Measurements from ENCODE around the gene ARSH. TPM values are rescaled to one million over a fixed set of nuclear protein-coding genes. Genes with fewer than 3 reads are reported as not detected.
"Not testable (repeated sequence)": the region's sequence is repeated elsewhere in the genome, so short reads cannot be mapped to it uniquely, and the experiment has no call there.

Gene ARSH
- total and polyA plus RNA-seq, 9 of the 15 experiments (the other 6 are each of a cell fraction or from before 2014, with no cell fraction given), result not detected

DNA sequence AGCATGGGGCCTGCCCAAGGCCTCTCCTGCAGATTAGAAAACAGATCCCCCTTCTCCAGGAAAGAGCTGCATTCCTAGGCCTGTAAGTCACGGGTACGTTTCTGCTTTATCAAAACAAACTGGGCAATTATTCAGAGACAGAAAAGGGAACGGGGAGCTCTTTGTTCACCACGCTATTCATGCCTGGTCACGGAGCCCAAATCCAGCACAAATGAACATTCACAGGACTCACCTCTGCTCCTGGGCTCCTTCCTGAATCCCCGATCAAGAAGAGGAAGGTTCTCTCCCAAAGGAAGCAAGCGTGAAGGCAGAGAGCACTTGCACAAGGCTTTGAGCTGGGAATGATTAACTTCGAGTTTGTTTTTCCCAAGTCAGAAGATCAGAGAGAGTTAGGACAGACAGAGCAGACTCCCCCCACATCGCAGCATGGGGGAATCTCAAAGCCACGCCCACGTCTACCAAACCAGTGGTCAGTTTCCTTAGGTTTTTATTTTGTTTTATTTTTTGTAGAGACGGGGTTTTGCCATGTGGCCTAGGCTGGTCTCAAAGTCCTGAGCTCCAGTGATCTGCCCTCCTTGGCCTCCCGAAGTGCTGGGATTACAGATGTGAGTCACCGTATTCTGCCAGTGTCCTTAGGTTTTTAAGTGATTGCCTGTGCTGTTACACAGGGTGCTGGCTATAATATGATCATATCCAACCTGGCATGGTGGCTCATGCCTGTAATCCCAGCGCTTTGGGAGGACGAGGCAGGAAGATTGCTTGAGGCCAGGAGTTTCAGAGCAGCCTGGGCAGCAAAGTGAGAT, 42.2 kb upstream of the ARSH start:
- ATAC-seq; in situ Hi-C loops (cut with MboI); H3K9me3 ChIP-seq (replicated peaks; ENCODE audit: control insufficient read depth, insufficient read depth, low read depth, low read length); POLR2A ChIA-PET; H3K36me3 ChIP-seq (ENCODE audit: control insufficient read depth, insufficient read depth, low read length); intact Hi-C loops (cut with micrococcal nuclease); H3K9me1 ChIP-seq (ENCODE audit: control insufficient read depth, insufficient read depth, low read length); CTCF ChIA-PET (ENCODE audit: low intra/inter-chr PET ratio); H3K4me1 ChIP-seq (replicated peaks in 1 of 2; ENCODE audit: control insufficient read depth in 2 of 2, insufficient read depth in 2 of 2, low read length in 2 of 2); FAIRE-seq; DNase-seq (ENCODE audit: extremely low read depth in 1 of 4, low spot score in 3 of 4); H3K27ac ChIP-seq (ENCODE audit: extremely low read depth, low read depth, low read length); H3K9ac ChIP-seq (ENCODE audit: insufficient read depth in 1 of 2, low read depth in 2 of 2, low read length in 2 of 2); BruUV-seq (replicated peaks); H3K4me3 ChIP-seq; H3K4me2 ChIP-seq (ENCODE audit: insufficient read depth, low read length); H4K20me1 ChIP-seq (replicated peaks; ENCODE audit: control insufficient read depth, insufficient read depth, low read length); H3K79me2 ChIP-seq (ENCODE audit: control insufficient read depth, insufficient read depth, low read length): not testable (repeated sequence)
- Histone ChIP-seq H2AFZ (ENCODE audit: low read depth, low read length) (peak overlapping the region; percentile 60), H3K27me3 (ENCODE audit: control insufficient read depth in 2 of 2, insufficient read depth in 2 of 2, low read length in 2 of 2) (peaks cover 8 to 15% of the 10 kb centered on the region in 2 experiments)
- WGBS (ENCODE audit: insufficient coverage, low coverage, missing lambda C conversion rate), result 15% methylated on average over 13 of the region's 16 CpGs

DNA sequence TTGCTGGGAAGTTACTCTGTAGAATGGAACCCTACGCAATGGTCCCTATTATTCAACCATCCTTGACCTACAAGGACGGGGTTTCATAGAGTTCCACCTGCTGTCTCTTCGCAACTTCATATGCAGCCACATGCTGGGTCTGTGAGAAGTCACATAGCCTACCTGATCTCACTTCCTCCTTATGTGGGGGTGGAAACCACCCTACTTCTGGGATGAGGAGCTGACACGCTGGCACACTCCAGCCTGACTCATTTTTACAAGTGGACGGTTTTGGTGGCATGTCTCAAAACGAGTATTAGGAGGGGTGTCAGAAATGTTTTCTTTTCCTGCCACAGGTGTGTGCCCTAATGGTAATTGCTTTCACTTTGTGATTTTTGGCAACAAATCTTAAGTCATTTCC, 40.4 kb upstream of the ARSH start:
- no peaks in the 10 kb centered on the region for H3K36me3 ChIP-seq (ENCODE audit: control insufficient read depth, insufficient read depth, low read length)
- 25% methylated on average over 5 of the region's 6 CpGs for WGBS (ENCODE audit: insufficient coverage, low coverage, missing lambda C conversion rate)
- H3K9me3 ChIP-seq (replicated peaks; ENCODE audit: control insufficient read depth, insufficient read depth, low read depth, low read length), result no peaks in the 10 kb centered on the region
- ChIA-PET POLR2A (interaction anchor here (0.8 kb wide), 1 partner anchor 11 kb away, joined by 3 read pairs; no protein-coding TSS in a partner anchor), CTCF (ENCODE audit: low intra/inter-chr PET ratio) (no interaction called here)
- intact Hi-C loops (cut with micrococcal nuclease), result loop anchor here (5.0 kb wide), 1 partner anchor 94 kb away; no protein-coding TSS in a partner anchor
- FAIRE-seq (no peak), DNase-seq (ENCODE audit: extremely low read depth in 1 of 4, low spot score in 3 of 4) (no peak), ATAC-seq (no peak)
- no TSS peak for BruUV-seq (replicated peaks)
- no peak overlapping the region for H3K4me3 ChIP-seq
- H3K27ac ChIP-seq (ENCODE audit: extremely low read depth, low read depth, low read length), result no peak overlapping the region
- H4K20me1 ChIP-seq (replicated peaks; ENCODE audit: control insufficient read depth, insufficient read depth, low read length), result no peaks in the 10 kb centered on the region
- no peaks in the 10 kb centered on the region; a peak in 1 of 5 replicates for H3K4me1 ChIP-seq (replicated peaks in 1 of 2; ENCODE audit: control insufficient read depth in 2 of 2, insufficient read depth in 2 of 2, low read length in 2 of 2)
- no peak overlapping the region for H3K9ac ChIP-seq (ENCODE audit: insufficient read depth in 1 of 2, low read depth in 2 of 2, low read length in 2 of 2)
- no peak overlapping the region for H2AFZ ChIP-seq (ENCODE audit: low read depth, low read length)
- peaks cover 6 to 14% of the 10 kb centered on the region in 2 experiments; a peak in 3 of 5 replicates for H3K27me3 ChIP-seq (ENCODE audit: control insufficient read depth in 2 of 2, insufficient read depth in 2 of 2, low read length in 2 of 2)
- in situ Hi-C loops (cut with MboI), result no loop called here
- no peaks in the 10 kb centered on the region for H3K79me2 ChIP-seq (ENCODE audit: control insufficient read depth, insufficient read depth, low read length)
- H3K9me1 ChIP-seq (ENCODE audit: control insufficient read depth, insufficient read depth, low read length), result no peaks in the 10 kb centered on the region
- no peak overlapping the region for H3K4me2 ChIP-seq (ENCODE audit: insufficient read depth, low read length)
- TF ChIP-seq, protein P1, sequence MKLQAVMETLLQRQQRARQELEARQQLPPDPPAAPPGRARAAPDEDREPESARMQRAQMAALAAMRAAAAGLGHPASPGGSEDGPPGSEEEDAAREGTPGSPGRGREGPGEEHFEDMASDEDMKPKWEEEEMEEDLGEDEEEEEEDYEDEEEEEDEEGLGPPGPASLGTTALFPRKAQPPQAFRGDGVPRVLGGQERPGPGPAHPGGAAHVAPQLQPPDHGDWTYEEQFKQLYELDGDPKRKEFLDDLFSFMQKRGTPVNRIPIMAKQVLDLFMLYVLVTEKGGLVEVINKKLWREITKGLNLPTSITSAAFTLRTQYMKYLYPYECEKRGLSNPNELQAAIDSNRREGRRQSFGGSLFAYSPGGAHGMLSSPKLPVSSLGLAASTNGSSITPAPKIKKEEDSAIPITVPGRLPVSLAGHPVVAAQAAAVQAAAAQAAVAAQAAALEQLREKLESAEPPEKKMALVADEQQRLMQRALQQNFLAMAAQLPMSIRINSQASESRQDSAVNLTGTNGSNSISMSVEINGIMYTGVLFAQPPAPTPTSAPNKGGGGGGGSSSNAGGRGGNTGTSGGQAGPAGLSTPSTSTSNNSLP (IDR thresholded peaks at IDR 0.05; ENCODE audit: borderline replicate concordance, low read depth, low read length), result no peak
- no peak for TF ChIP-seq TAF7 (tag; IDR thresholded peaks at IDR 0.05)
- no peak for TF ChIP-seq MXI1 (IDR thresholded peaks at IDR 0.05; ENCODE audit: low read depth, low read length)
- TF ChIP-seq, protein P2, sequence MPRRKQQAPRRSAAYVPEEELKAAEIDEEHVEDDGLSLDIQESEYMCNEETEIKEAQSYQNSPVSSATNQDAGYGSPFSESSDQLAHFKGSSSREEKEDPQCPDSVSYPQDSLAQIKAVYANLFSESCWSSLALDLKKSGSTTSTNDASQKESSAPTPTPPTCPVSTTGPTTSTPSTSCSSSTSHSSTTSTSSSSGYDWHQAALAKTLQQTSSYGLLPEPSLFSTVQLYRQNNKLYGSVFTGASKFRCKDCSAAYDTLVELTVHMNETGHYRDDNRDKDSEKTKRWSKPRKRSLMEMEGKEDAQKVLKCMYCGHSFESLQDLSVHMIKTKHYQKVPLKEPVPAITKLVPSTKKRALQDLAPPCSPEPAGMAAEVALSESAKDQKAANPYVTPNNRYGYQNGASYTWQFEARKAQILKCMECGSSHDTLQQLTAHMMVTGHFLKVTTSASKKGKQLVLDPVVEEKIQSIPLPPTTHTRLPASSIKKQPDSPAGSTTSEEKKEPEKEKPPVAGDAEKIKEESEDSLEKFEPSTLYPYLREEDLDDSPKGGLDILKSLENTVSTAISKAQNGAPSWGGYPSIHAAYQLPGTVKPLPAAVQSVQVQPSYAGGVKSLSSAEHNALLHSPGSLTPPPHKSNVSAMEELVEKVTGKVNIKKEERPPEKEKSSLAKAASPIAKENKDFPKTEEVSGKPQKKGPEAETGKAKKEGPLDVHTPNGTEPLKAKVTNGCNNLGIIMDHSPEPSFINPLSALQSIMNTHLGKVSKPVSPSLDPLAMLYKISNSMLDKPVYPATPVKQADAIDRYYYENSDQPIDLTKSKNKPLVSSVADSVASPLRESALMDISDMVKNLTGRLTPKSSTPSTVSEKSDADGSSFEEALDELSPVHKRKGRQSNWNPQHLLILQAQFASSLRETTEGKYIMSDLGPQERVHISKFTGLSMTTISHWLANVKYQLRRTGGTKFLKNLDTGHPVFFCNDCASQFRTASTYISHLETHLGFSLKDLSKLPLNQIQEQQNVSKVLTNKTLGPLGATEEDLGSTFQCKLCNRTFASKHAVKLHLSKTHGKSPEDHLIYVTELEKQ (CRISPR knock-in tag; IDR thresholded peaks at IDR 0.05), result no peak
- TF ChIP-seq, protein P3, sequence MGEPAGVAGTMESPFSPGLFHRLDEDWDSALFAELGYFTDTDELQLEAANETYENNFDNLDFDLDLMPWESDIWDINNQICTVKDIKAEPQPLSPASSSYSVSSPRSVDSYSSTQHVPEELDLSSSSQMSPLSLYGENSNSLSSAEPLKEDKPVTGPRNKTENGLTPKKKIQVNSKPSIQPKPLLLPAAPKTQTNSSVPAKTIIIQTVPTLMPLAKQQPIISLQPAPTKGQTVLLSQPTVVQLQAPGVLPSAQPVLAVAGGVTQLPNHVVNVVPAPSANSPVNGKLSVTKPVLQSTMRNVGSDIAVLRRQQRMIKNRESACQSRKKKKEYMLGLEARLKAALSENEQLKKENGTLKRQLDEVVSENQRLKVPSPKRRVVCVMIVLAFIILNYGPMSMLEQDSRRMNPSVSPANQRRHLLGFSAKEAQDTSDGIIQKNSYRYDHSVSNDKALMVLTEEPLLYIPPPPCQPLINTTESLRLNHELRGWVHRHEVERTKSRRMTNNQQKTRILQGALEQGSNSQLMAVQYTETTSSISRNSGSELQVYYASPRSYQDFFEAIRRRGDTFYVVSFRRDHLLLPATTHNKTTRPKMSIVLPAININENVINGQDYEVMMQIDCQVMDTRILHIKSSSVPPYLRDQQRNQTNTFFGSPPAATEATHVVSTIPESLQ (CRISPR knock-in tag; IDR thresholded peaks at IDR 0.05), result no peak
- TF ChIP-seq ZNF140 (CRISPR knock-in tag; IDR thresholded peaks at IDR 0.05), result no peak

All from K562 (cell line).